GM19452 (cell line): ENCODE results near the gene HBE1.
A peak's percentile ranks its signal among the peaks of the same experiment; 100 is the strongest.

Experiments
- ATAC-seq: cut with Tn5 transposase; IDR thresholded peaks from one replicate; pipeline ENCODE4 v1.9.1; 2021; ENCODE audit not compliant: unreplicated experiment

Gene HBE1

GRCh38 chr11:5235364-5236095 lies 34.2 kb downstream of the HBE1 start:
- no peak for ATAC-seq

- ATAC-seq, result peak; percentile 84
Measured at GRCh38 chr11:5234381-5234834, 35.3 kb downstream of the HBE1 start, which contains the start of gene HBD. HBD (minus strand) TSS chr11:5234483; CDS start chr11:5234433, 50 bp downstream.

- no peak for ATAC-seq
Measured at GRCh38 chr11:5233307-5233706, 36.4 kb downstream of the HBE1 start.

- ATAC-seq, result no peak
Measured at GRCh38 chr11:5232821-5233220, 36.9 kb downstream of the HBE1 start.

- ATAC-seq, result no peak
Measured at GRCh38 chr11:5232176-5232575, 37.6 kb downstream of the HBE1 start.

GRCh38 chr11:5231111-5231510 lies 38.6 kb downstream of the HBE1 start:
- ATAC-seq, result no peak

- ATAC-seq, result no peak
Measured at GRCh38 chr11:5230266-5230665, 39.5 kb downstream of the HBE1 start.

- no peak for ATAC-seq
Measured at GRCh38 chr11:5229796-5230195, 39.9 kb downstream of the HBE1 start.

- ATAC-seq, result no peak
Measured at GRCh38 chr11:5229356-5229755, 40.4 kb downstream of the HBE1 start.

GRCh38 chr11:5228124-5228523 lies 41.6 kb downstream of the HBE1 start:
- no peak for ATAC-seq

- no peak for ATAC-seq
Measured at GRCh38 chr11:5227681-5228080, 42.1 kb downstream of the HBE1 start.

- no peak for ATAC-seq
Measured at GRCh38 chr11:5226732-5227310, 42.9 kb downstream of the HBE1 start, which contains the start of gene HBB. HBB (minus strand) TSS chr11:5227071; CDS start chr11:5227021, 50 bp downstream.

GRCh38 chr11:5225480-5225871 lies 44.3 kb downstream of the HBE1 start:
- ATAC-seq, result no peak

- no peak for ATAC-seq
Measured at GRCh38 chr11:5224538-5225479, 44.9 kb downstream of the HBE1 start.

GRCh38 chr11:5223686-5224085 lies 46.1 kb downstream of the HBE1 start:
- no peak for ATAC-seq

- no peak for ATAC-seq
Measured at GRCh38 chr11:5223146-5223545, 46.6 kb downstream of the HBE1 start.
